GM19193 (cell line): ENCODE measurements around the gene RASD1.

Source experiments
- POLR2A ChIP-seq: IDR thresholded peaks from 4 replicates; pipeline ENCODE4 v1.6.1; 2011; ENCODE audit not compliant: insufficient read depth, insufficient read length; ENCODE audit errors: extremely low read depth

The RASD1 gene

GRCh38 chr17:17496189-17497064 is at the start of gene RASD1:
Gene RASD1, minus strand, starts transcription at chr17:17496395. Its CDS starts 214 bp downstream, at chr17:17496181.
- no peak for TF ChIP-seq POLR2A

GRCh38 chr17:17545984-17546383 is 49.8 kb upstream of the RASD1 start:
- no peak for TF ChIP-seq POLR2A

- TF ChIP-seq POLR2A: no peak
Observed at GRCh38 chr17:17545031-17545820, 49.0 kb upstream of the RASD1 start.

GRCh38 chr17:17542906-17543635 is 46.9 kb upstream of the RASD1 start:
- TF ChIP-seq POLR2A: no peak

GRCh38 chr17:17541640-17542001 is 45.4 kb upstream of the RASD1 start:
- TF ChIP-seq POLR2A: no peak

GRCh38 chr17:17540935-17541639 is 44.9 kb upstream of the RASD1 start:
- no peak for TF ChIP-seq POLR2A

GRCh38 chr17:17540278-17540906 is 44.2 kb upstream of the RASD1 start:
- no peak for TF ChIP-seq POLR2A

GRCh38 chr17:17539591-17539990 is 43.4 kb upstream of the RASD1 start:
- TF ChIP-seq POLR2A: no peak

GRCh38 chr17:17538417-17539391 is 42.5 kb upstream of the RASD1 start:
- no peak for TF ChIP-seq POLR2A

- no peak for TF ChIP-seq POLR2A
Observed at GRCh38 chr17:17537311-17538099, 41.3 kb upstream of the RASD1 start.

GRCh38 chr17:17536702-17537101 is 40.5 kb upstream of the RASD1 start:
- no peak for TF ChIP-seq POLR2A

GRCh38 chr17:17535957-17536356 is 39.8 kb upstream of the RASD1 start:
- no peak for TF ChIP-seq POLR2A
